ENCODE measurements around the gene BCAS1. TPM values are rescaled to one million over a fixed set of nuclear protein-coding genes. Genes with fewer than 3 reads are reported as not detected.

Gene BCAS1
- total RNA-seq, 4 donors from 2014 or later: 0.97 to 9.3 (median 4.4) TPM

- no peak for DNase-seq
- Histone ChIP-seq H3K36me3 (no peaks in the 10 kb centered on the region), H3K4me1 (peaks cover 8 to 32% (median 11%) of the 10 kb centered on the region in 3 donors), H3K27me3 (no peaks in the 10 kb centered on the region), H3K9me3 (no peaks in the 10 kb centered on the region), H3K27ac (peak overlapping the region in 1 of 4 donors; percentile 30), H3K4me3 (no peak overlapping the region)
- 88 to 93% methylated on average over 2 of the region's 2 CpGs for WGBS, 2 donors
- intact Hi-C loops (cut with DNase I): no loop called here
- TF ChIP-seq CTCF (IDR thresholded peaks at IDR 0.05) (no peak), POLR2A (IDR thresholded peaks at IDR 0.05) (no peak)
Observed at GRCh38 chr20:53929399-53929798, 141.0 kb downstream of the BCAS1 start.

GRCh38 chr20:53927990-53928389 lies 142.4 kb downstream of the BCAS1 start:
- 83 to 89% methylated on average over 7 of the region's 7 CpGs for WGBS, 2 donors
- no peaks in the 10 kb centered on the region for H3K9me3 ChIP-seq
- no peak overlapping the region for H3K4me3 ChIP-seq
- H3K27ac ChIP-seq: no peak overlapping the region
- no peaks in the 10 kb centered on the region for H3K27me3 ChIP-seq
- intact Hi-C loops (cut with DNase I): no loop called here
- no peak for DNase-seq
- TF ChIP-seq POLR2A (IDR thresholded peaks at IDR 0.05) (no peak), CTCF (IDR thresholded peaks at IDR 0.05) (no peak)
- H3K4me1 ChIP-seq: peaks cover 8 to 35% (median 15%) of the 10 kb centered on the region in 3 donors
- no peaks in the 10 kb centered on the region for H3K36me3 ChIP-seq

DNA sequence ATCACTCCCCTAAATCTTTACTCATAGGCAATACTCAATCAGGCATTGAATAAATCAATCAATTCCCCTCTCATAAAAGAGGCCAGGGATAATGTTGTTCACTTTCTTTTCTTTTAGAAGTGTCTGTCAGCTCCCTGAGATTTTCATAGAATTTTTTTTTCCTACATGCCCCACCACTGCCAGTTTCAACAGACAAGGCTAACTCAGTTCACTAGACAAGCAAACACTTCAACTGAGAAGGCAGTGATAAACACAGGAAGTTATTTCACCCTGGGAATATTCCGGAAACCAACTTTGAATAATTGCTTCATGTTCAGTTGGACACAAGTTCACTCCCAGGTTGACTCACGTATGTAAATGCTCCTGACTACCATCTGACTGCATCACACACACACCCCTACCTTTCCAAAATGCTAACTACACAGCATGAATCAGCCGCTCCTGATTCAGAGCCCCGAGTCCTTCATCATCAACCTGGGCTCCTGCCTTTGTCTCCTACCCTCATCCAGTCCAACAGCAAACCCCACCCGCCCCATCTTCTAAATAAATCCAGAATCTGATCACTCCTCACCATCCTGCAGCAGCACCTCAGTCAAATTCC lies 143.9 kb downstream of the BCAS1 start:
- Histone ChIP-seq H3K27ac (peak overlapping the region; percentile 68 to 81 (median 76)), H3K27me3 (no peaks in the 10 kb centered on the region), H3K4me3 (no peak overlapping the region), H3K36me3 (no peaks in the 10 kb centered on the region), H3K9me3 (no peaks in the 10 kb centered on the region), H3K4me1 (peaks cover 8 to 49% (median 17%) of the 10 kb centered on the region in 3 donors)
- intact Hi-C loops (cut with DNase I): no loop called here
- TF ChIP-seq POLR2A (IDR thresholded peaks at IDR 0.05) (peak in 2 of 4 donors; percentile 3 to 60), CTCF (IDR thresholded peaks at IDR 0.05) (peak in 1 of 6 experiments; percentile 7)
- DNase-seq: no peak
- WGBS, 2 donors: 15 to 25% methylated on average over 5 of the region's 5 CpGs

DNA sequence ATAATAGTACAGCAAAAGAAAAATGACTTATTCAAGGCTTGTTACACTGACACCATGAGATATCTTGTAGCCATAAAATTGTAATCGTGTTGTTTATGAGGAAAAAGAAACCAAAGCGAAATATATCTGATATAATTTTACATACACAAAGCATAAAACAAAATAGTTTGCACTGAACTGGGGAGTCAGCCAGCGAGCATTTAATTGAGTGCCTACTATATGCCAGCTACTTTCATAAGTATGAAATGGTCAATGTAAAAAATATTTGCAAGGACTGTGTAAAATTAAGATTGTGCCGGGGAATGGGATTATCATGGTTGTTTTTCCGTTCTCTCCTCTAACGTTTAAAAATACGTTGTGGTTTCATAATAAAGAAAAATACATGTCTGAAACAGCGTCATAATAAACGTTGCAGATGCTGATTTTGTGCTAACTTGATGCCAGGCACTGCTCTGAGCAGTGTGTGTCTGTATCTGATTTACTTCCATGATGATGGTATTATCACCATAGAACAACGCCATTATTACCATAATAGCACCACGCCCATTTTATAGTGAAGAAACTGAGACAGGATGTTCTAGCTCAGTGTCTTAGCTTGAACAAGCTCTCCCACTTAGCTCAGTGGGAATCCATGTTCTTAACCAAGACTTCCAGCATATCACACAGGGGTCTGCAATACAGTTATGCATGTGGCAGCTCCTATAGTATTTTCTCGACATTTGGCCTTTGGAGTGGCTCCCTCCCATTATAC lies 144.6 kb downstream of the BCAS1 start:
- WGBS, 2 donors: 80 to 88% methylated on average over 12 of the region's 12 CpGs
- Histone ChIP-seq H3K27ac (peak overlapping the region; percentile 68 to 81 (median 76)), H3K4me3 (no peak overlapping the region), H3K4me1 (peaks cover 8 to 52% (median 17%) of the 10 kb centered on the region in 3 donors), H3K9me3 (no peaks in the 10 kb centered on the region), H3K36me3 (no peaks in the 10 kb centered on the region), H3K27me3 (no peaks in the 10 kb centered on the region)
- TF ChIP-seq CTCF (IDR thresholded peaks at IDR 0.05) (no peak), POLR2A (IDR thresholded peaks at IDR 0.05) (no peak)
- DNase-seq: no peak
- intact Hi-C loops (cut with DNase I): no loop called here
